Measurements from ENCODE around the gene SLC38A4. TPM values are rescaled to one million over a fixed set of nuclear protein-coding genes. Genes with fewer than 3 reads are reported as not detected.

SLC38A4 gene
- total RNA-seq, 1 experiment from 2014 or later = 0.96 TPM

DNA sequence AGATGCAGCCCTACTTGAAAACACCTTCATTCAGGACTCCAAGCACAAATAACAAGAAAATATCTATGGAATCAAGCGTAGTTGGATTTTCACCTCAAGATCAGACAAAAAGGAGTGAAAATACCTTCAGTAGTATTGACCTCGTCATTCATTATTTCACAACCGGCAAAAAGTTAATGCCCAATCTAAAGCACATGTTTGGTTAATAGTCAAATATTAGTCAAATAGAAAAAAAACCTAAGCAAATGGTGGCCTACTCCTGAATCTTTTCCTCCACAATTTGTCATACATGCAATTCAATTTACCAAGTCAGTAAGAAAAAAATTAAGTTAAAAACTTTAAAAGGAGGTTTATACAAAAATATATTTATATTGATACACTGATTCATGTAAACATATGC lies 50.0 kb downstream of the SLC38A4 start:
- Histone ChIP-seq H3K23ac (ENCODE audit: insufficient read length, low read depth, low read length) (no peak overlapping the region), H2BK20ac (ENCODE audit: low read depth, low read length, poor library complexity, severe bottlenecking) (no peak overlapping the region), H2AFZ (ENCODE audit: low read length) (no peak overlapping the region), H3K18ac (ENCODE audit: insufficient read length, low read depth, low read length) (no peak overlapping the region), H2BK15ac (ENCODE audit: low read depth, low read length) (no peak overlapping the region), H3K56ac (ENCODE audit: insufficient read length, low read depth, low read length) (no peak overlapping the region), H3K79me1 (ENCODE audit: insufficient read depth, low read depth, low read length, poor library complexity, severe bottlenecking) (no peaks in the 10 kb centered on the region), H3K4ac (ENCODE audit: low read depth, low read length) (no peak overlapping the region), H3K4me2 (ENCODE audit: insufficient read depth, insufficient read length, low read length) (no peak overlapping the region), H3K9ac (ENCODE audit: extremely low read depth, insufficient read length, low read length) (no peak overlapping the region), H3K9me3 (ENCODE audit: control insufficient read depth, low read depth, low read length) (no peaks in the 10 kb centered on the region), H3K23me2 (ENCODE audit: insufficient read length, low read depth, low read length, poor library complexity, severe bottlenecking) (no peaks in the 10 kb centered on the region), H3K79me2 (ENCODE audit: insufficient read depth, low read length) (no peaks in the 10 kb centered on the region), H4K20me1 (ENCODE audit: control insufficient read depth, insufficient read depth, insufficient read length) (no peaks in the 10 kb centered on the region), H3K27me3 (ENCODE audit: insufficient read depth, low read length) (no peaks in the 10 kb centered on the region), H2BK120ac (ENCODE audit: low read depth, low read length, poor library complexity, severe bottlenecking) (no peak overlapping the region), H3T11ph (ENCODE audit: low read length) (no peak overlapping the region), H3K4me1 (ENCODE audit: insufficient read depth, low read length) (no peaks in the 10 kb centered on the region), H3K27ac (ENCODE audit: insufficient read length, low read depth, low read length) (no peak overlapping the region), H4K8ac (replicated peaks; ENCODE audit: insufficient read length, low read depth, low read length) (no peak overlapping the region), H4K91ac (ENCODE audit: insufficient read length, low read depth, low read length) (no peak overlapping the region), H2AK5ac (ENCODE audit: insufficient read length, low read length) (no peak overlapping the region), H3K14ac (ENCODE audit: insufficient read depth, low read length) (no peak overlapping the region), H2BK12ac (ENCODE audit: insufficient read length, low read depth, low read length) (no peak overlapping the region), H2BK5ac (ENCODE audit: insufficient read length, low read length) (no peak overlapping the region), H4K5ac (ENCODE audit: insufficient read length, low read depth, low read length) (no peak overlapping the region)
- Mint-ChIP-seq H3K27me3 (ENCODE audit: low read depth) (no peaks in the 10 kb centered on the region), H3K4me1 (peaks cover 9 to 12% of the 10 kb centered on the region in 2 experiments), H3K27ac (no peak overlapping the region), H3K36me3 (ENCODE audit: insufficient read depth in 1 of 3, low read depth in 3 of 3) (no peaks in the 10 kb centered on the region; a peak in 1 of 7 replicates), H3K4me3 (no peak overlapping the region), H3K9me3 (no peaks in the 10 kb centered on the region)
- WGBS (ENCODE audit: extremely low coverage, insufficient read length, low lambda C conversion rate) = no CpG with 5 or more reads among the region's 3 CpGs
- TF ChIP-seq, protein P1, sequence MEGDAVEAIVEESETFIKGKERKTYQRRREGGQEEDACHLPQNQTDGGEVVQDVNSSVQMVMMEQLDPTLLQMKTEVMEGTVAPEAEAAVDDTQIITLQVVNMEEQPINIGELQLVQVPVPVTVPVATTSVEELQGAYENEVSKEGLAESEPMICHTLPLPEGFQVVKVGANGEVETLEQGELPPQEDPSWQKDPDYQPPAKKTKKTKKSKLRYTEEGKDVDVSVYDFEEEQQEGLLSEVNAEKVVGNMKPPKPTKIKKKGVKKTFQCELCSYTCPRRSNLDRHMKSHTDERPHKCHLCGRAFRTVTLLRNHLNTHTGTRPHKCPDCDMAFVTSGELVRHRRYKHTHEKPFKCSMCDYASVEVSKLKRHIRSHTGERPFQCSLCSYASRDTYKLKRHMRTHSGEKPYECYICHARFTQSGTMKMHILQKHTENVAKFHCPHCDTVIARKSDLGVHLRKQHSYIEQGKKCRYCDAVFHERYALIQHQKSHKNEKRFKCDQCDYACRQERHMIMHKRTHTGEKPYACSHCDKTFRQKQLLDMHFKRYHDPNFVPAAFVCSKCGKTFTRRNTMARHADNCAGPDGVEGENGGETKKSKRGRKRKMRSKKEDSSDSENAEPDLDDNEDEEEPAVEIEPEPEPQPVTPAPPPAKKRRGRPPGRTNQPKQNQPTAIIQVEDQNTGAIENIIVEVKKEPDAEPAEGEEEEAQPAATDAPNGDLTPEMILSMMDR (conservative IDR thresholded peaks at IDR 0.05) = no peak
- no peak for DNase-seq
